ENCODE data around the gene IGSF23.
"Not testable (repeated sequence)": the region's sequence is repeated elsewhere in the genome, so short reads cannot be mapped to it uniquely, and the experiment has no call there.

The IGSF23 gene

DNA sequence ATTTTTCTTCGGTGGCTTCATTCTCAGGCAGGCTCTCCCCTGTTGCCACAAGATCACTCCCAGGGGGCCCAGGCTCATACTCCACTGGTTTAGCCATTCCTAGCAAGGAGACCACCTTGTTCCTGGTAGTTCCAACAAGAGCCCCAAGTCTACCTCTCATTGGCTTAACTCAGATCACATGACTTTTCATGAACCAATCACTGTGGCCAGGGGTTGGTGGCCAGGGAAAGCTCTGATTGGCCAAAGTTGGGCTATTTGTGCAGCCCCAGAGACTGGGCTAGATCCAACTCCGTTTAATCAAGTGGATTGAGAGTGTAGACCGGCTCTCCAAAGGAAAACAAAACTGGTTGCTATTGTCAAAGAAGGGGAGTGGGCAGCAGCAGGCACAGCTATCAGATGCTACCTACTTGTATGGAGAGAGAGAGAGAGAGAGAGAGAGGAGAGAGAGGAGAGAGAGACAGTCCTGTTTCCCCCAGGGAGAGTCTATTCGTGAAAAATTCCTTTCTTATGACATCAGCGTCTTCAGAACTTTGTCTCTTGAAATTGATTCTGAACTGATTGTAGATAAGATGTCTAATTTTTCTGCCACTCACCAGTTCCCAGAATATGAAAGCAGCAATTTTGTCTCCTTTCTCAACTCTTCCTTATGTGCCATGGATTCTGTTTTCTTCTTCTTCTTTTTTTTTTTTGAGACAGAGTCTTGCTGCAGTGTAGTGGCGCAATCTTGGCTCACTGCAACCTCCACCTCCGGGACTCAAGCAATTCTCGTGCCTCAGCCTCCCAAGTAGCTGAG lies 63.9 kb downstream of the IGSF23 start:
- Histone ChIP-seq H3K36me3 (no peaks in the 10 kb centered on the region), H3K4me1 (ENCODE audit: control insufficient read depth in 1 of 2, insufficient read depth in 1 of 2, low read depth in 1 of 2, low read length in 1 of 2) (peaks cover 0 to 6% of the 10 kb centered on the region in 2 experiments), H3K9me3 (no peaks in the 10 kb centered on the region), H3K27me3 (no peaks in the 10 kb centered on the region), H3K4me3 (ENCODE audit: low read depth in 1 of 2, low read length in 1 of 2) (no peak overlapping the region), H3K27ac (no peak overlapping the region)
- TF ChIP-seq, protein P1, sequence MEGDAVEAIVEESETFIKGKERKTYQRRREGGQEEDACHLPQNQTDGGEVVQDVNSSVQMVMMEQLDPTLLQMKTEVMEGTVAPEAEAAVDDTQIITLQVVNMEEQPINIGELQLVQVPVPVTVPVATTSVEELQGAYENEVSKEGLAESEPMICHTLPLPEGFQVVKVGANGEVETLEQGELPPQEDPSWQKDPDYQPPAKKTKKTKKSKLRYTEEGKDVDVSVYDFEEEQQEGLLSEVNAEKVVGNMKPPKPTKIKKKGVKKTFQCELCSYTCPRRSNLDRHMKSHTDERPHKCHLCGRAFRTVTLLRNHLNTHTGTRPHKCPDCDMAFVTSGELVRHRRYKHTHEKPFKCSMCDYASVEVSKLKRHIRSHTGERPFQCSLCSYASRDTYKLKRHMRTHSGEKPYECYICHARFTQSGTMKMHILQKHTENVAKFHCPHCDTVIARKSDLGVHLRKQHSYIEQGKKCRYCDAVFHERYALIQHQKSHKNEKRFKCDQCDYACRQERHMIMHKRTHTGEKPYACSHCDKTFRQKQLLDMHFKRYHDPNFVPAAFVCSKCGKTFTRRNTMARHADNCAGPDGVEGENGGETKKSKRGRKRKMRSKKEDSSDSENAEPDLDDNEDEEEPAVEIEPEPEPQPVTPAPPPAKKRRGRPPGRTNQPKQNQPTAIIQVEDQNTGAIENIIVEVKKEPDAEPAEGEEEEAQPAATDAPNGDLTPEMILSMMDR (IDR thresholded peaks at IDR 0.05): no peak

DNA sequence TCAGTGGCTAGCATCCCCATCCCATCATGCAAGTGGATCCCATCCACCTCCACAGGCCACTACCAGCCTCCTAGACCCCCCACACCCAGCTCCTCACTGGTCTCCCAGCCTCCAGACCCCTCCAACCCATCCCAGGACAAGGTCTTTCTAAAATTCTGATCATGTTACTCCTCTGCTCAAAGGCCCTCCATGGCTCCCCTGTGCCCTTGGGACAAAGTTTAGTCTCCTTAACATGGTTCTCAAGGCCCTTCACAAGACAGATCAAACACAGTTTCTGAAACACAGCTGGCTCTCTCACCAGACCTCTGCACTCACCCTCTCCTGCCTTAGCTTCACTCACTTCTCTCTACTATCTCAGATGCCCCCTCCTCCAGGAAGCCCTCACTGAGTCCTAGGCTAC lies 67.2 kb downstream of the IGSF23 start:
- H3K4me3 ChIP-seq (ENCODE audit: low read depth in 1 of 2, low read length in 1 of 2): no peak overlapping the region
- TF ChIP-seq, protein P1 (IDR thresholded peaks at IDR 0.05): no peak
- no peak overlapping the region for H3K27ac ChIP-seq

DNA sequence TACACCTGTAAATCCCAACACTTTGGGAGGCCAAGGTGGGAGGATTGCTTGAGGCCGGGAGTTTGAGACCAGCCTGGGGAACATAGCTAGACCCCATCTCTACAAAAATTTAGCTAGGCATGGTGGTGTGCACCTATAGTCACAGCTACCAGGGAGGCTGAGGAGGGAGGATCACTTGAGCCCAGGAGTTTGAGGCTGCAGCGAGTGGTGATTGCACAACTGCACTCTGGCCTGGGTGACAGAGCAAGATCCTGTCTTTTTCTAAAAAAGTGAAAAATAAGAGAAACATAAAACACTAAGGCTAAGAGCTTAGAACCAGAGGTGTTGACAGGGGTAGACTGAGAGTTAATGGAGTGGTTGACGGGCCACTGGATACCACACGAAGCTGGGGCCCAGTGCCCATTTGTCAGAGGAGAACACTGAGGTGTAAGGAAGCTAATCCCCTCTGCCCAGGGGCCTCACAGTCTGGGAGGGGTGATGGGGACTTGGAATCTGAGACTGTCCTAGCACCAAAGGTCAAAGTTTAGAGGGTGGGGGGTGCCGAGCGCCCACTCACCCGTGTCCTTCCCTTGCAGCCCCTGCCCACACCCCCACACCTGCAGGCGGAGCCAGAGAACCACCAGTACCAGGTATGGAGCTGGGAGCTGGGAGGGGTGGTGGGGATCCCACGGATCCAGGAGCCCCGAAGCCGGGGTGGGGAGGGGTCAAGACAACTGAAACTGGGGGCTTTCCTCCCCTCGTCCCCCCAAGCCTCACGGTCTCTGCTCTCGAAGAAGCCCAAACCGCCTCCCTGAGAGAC lies 68.8 kb downstream of the IGSF23 start:
- TF ChIP-seq, protein P1 (IDR thresholded peaks at IDR 0.05): no peak
- peaks cover 24 to 35% of the 10 kb centered on the region in 2 experiments for H3K4me1 ChIP-seq (ENCODE audit: control insufficient read depth in 1 of 2, insufficient read depth in 1 of 2, low read depth in 1 of 2, low read length in 1 of 2)
- H3K36me3 ChIP-seq: no peaks in the 10 kb centered on the region
- no peaks in the 10 kb centered on the region for H3K27me3 ChIP-seq
- H3K4me3 ChIP-seq (ENCODE audit: low read depth in 1 of 2, low read length in 1 of 2): no peak overlapping the region
- H3K9me3 ChIP-seq: no peaks in the 10 kb centered on the region
- no peak overlapping the region for H3K27ac ChIP-seq

More for the DNA sequence above, 67.2 kb downstream of the IGSF23 start:
- no peaks in the 10 kb centered on the region for H3K27me3 ChIP-seq
- H3K36me3 ChIP-seq: no peaks in the 10 kb centered on the region
- no peaks in the 10 kb centered on the region for H3K9me3 ChIP-seq
- peaks cover 8 to 20% of the 10 kb centered on the region in 2 experiments for H3K4me1 ChIP-seq (ENCODE audit: control insufficient read depth in 1 of 2, insufficient read depth in 1 of 2, low read depth in 1 of 2, low read length in 1 of 2)

GRCh38 chr19:44682807-44683206 lies 69.4 kb downstream of the IGSF23 start:
- Histone ChIP-seq H3K4me3 (ENCODE audit: low read depth in 1 of 2, low read length in 1 of 2) (no peak overlapping the region), H3K36me3 (no peaks in the 10 kb centered on the region), H3K27me3 (no peaks in the 10 kb centered on the region), H3K27ac (no peak overlapping the region), H3K9me3 (no peaks in the 10 kb centered on the region), H3K4me1 (ENCODE audit: control insufficient read depth in 1 of 2, insufficient read depth in 1 of 2, low read depth in 1 of 2, low read length in 1 of 2) (peaks cover 29 to 37% of the 10 kb centered on the region in 2 experiments)
- TF ChIP-seq, protein P1 (IDR thresholded peaks at IDR 0.05): no peak

DNA sequence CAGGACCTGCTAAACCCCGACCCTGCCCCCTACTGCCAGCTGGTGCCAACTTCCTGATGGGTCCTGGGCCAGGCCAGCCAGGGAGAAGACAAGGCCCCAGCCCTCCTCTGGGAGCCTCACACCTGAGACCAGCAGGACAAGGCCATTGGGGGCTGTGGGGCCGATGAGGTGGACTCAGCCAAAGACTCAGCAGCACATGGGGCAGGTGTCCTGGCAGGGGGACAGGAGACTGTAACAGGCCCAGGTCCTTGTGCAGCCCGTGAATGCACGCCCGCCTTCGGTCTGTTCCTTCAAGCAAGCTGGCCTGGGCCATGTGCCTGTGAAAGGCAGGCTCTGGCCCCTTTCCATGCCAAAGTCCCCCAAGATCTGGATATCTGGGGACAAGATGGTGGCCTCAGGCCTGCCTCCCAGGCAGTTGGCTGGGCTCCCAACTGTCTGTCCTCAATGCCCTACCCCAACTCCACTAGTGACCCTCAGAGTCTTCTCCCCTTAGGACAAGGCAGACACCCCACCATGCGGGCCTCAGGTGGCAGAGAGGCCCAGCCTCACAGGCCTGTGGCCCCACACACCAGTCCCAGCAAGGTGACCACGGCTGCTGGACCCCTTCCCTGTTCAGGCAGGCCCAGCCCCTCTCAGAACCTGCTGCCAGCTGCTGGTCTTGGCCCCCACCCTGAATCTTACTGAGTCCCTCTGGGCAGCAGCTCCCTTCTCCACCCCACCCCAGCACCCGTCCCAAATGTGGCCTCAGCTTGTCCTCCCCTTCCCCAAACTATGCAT lies 70.3 kb downstream of the IGSF23 start:
- H3K9me3 ChIP-seq: no peaks in the 10 kb centered on the region
- TF ChIP-seq, protein P1 (IDR thresholded peaks at IDR 0.05): no peak
- no peaks in the 10 kb centered on the region for H3K36me3 ChIP-seq
- no peak overlapping the region for H3K4me3 ChIP-seq (ENCODE audit: low read depth in 1 of 2, low read length in 1 of 2)
- peaks cover 37 to 45% of the 10 kb centered on the region in 2 experiments for H3K4me1 ChIP-seq (ENCODE audit: control insufficient read depth in 1 of 2, insufficient read depth in 1 of 2, low read depth in 1 of 2, low read length in 1 of 2)
- no peak overlapping the region for H3K27ac ChIP-seq
- no peaks in the 10 kb centered on the region for H3K27me3 ChIP-seq

DNA sequence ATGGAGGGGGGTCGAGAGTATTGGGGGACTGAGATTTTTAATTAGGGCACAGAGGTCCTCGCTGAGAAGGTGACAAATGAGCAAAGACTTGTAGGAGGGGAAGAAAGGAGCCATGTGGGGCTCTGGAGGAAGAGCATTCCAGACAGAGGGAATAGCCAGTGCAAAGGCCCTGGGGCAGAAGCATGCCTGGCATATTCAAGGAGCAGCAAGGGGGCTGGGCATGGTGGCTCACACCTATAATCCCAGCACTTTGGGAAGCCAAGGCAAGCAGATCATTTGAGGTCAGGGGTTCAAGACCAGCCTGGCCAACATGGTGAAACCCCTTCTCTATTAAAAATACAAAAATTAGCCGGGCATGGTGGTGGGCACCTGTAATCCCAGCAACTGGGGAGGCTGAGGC lies 71.0 kb downstream of the IGSF23 start:
- H3K9me3 ChIP-seq; H3K27ac ChIP-seq; H3K27me3 ChIP-seq; H3K36me3 ChIP-seq; H3K4me3 ChIP-seq (ENCODE audit: low read depth in 1 of 2, low read length in 1 of 2): not testable (repeated sequence)
- peaks cover 37 to 50% of the 10 kb centered on the region in 2 experiments for H3K4me1 ChIP-seq (ENCODE audit: control insufficient read depth in 1 of 2, insufficient read depth in 1 of 2, low read depth in 1 of 2, low read length in 1 of 2)

Data from neutrophil (primary cell).